ENCODE data around the gene GABRR2.

Gene GABRR2

DNA sequence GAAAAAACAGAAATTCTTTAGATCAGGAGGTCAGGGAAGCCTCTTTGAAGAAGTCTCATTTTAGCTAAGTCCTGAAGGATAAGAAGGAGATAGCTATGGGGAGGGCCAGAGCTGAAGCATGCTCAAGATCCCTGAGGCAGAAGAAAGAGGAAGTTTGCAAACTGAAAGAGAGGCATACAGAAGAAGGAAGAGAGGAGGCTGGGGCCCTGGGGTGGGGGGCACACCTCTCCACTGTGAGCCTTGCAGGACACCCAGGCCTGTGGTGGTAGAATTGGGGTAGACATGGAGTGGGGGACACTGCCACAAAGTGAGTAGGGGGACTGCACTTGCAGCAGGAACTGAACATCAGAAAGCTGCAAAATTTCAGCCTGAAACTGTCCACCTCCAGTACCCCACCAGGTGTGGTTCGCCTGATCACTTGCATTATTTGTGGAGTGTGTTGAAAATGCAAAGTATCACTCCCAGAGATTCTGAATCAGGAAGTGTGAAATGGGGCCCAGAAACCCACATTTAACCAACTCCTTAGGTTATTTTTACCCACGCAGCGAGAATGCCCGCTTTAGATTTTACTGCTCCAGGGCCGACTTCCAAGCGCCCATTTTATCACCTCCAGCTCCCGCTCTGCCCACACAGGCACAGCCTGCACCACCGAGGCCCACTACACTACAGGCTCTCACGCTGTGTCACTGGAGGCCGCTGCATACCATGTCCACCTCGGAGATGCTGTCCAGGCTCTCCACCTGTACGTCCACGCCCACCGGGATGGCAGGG lies 44.0 kb downstream of the GABRR2 start:
- DNase-seq: peak in 2 of 42 donors; percentile 33 to 41
- intact Hi-C loops (cut with DNase I): no loop called here

DNA sequence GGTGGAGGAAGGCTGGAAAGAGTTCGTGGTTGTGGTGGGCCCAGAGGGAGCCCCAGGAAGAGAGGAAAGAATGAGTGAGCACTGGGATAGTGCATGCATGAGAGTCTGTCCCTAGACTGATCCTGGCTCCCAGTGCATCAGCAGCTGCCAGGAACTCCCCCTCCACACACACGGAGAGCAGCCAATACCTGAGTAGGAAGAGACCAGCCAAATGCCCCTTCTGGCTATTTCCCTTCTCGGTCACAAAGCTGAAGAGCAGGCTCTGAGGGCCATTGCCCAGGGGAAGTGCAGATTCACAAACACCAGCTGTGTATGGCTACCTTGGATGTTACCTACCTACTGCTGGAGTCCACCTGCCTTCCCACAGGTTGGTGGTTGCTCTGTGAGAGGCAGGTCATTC lies 45.1 kb downstream of the GABRR2 start:
- intact Hi-C loops (cut with DNase I): no loop called here
- peak in 1 of 42 donors; percentile 35 for DNase-seq

DNA sequence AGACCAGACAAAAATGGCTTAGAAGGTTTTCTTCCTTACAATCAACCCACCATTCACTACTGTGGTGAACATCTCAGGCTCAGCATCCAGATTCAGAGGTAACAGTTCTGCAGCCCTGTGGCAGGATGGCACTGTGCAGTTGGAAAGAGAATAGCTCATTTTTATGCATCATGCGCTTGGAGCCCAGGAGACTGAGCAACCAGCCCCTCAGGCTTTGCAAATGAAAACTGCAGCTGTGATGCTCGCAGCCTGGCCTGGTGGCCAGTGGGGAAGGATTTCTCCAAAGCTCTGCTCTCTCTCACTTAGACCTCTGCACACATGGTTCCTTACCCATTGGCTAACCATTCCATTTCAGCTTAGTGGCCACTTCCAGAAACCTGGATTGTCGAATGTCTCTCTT lies 45.8 kb downstream of the GABRR2 start:
- DNase-seq: no peak

DNA sequence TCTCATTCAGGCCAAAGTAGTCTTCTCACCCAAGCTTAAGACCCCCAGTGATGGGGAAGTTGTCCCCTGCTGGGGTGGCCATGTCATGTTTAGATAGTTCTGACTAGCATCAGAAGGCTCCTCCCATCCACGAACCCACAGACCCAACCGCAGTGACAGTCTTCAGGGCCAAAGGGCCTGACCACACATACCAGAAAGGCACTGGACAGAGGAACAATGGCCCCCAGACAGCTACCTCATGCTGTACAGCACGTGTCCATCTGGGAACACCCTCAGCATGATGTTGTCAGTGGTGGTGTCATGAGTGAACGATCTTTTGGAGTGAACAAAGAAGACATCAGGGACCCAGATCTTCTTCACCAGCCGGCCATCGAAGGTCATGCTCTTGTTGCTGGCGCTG lies 46.3 kb downstream of the GABRR2 start:
- intact Hi-C loops (cut with DNase I): no loop called here
- DNase-seq: no peak

More for the DNA sequence above, 45.8 kb downstream of the GABRR2 start:
- intact Hi-C loops (cut with DNase I): no loop called here

DNA sequence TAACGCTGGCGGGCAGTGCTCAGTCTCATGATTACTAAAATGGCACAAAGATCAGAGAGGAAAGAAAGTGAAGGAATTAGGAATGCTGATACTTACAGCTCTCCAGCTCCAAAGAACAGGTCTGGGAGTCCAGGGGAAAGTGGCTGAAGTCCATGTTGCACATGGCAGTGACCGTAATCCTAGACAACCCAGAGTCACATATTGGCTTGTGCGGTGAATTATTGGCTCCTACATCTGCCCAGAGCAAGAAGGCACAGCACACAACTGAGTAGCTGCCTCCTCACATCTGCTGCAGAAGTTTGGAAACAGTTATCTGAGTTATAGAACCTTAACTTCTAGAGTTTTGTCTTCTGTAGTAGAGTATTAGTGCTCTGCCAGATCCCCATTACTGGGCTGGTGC lies 47.2 kb downstream of the GABRR2 start:
- DNase-seq: no peak
- intact Hi-C loops (cut with DNase I): no loop called here

DNA sequence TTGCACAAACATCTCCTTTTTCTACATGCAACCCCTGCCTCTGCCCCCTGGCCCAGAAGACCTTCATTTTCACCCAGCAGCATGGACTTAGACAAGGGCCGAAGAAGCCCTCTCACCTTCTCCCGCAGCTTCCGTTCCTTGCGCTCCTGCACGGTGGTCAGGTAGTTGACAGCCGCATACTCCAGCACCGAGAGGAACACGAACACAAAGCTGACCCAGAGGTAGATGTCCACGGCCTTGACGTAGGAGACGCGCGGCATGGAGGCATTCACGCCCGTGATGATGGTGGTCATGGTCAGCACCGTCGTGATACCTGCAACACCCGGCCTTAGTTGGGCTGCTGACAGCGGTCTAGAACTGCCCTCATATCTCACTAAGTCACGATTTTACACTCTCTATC lies 50.8 kb downstream of the GABRR2 start:
- intact Hi-C loops (cut with DNase I): no loop called here
- DNase-seq: no peak

DNA sequence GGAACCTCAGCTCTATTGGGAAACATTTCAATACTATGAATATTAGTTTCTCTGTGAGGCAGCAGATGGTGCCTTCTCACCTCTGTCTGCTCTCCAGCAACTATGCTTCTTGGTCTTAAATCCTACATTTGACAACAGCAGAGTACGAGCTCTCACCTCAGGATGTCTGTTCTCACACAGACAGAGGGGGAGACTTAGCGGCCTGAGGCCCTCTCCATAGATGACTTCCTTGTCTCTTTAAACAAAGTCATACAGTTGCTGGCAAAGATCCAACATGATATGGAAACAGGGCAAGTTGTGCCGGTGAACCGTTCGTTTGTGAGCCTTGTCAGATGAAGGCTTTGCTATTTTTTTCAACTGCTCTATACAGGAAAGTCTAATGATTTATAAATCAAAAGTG lies 54.3 kb downstream of the GABRR2 start:
- intact Hi-C loops (cut with DNase I): no loop called here
- DNase-seq: no peak

DNA sequence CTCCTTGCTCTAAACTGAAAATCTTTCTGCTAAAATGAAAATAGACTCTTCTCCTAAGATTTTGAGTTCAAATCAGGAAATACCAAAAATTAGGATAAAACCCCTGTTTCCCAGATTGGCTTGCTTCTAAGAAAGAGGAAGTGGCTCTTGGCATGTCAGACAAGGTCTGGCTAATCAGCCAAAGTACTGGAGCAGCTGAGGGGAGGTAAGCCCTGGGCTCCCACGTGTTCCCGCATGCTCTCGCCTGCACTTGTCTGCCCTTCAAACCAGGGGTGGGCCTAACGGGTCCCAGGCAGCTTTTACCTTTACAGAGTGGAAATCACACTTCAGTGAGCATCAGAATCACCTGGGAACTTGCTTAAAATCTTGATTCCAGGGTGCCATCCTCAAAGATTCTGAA lies 54.8 kb downstream of the GABRR2 start:
- intact Hi-C loops (cut with DNase I): no loop called here
- DNase-seq: no peak

DNA sequence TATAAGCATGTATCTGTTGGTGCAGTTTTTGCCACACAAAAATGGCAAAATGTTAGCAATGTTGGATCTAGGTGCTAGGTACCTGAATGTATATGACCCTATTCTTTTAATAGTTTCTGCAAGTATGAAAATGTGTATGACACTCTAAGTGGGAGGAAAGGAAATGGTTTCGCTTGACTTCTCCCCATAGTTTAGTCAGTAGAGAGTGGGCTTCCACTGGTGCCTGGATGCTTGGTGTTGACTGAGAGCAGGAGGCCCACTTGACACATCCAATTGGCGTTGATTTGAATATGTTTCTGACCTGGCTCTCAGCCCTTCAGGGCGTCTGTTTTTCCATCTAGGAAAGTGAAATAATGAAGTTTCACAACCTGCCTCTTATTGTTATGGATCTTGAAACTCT lies 56.2 kb downstream of the GABRR2 start:
- intact Hi-C loops (cut with DNase I): no loop called here

DNA sequence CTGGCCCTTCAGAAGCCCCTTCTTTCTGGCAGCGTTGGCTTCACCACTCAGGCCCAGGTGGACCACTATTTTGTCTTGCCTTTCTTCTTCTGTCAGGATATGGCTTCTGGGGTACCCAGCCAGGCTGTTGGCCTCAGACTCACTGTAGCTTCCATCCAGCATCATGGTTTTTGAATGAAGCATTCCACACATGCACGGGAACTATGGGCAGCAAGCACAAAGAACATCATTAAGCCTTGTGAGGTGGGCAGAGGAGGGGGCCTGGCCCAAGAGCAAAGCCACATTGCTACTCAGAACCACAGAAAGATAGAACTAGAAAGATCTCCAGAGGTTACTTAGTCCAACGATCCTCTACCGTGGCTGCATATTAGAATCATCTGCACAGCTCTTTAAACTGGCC lies 57.3 kb downstream of the GABRR2 start:
- DNase-seq: no peak
- intact Hi-C loops (cut with DNase I): no loop called here

More for the DNA sequence above, 56.2 kb downstream of the GABRR2 start:
- no peak for DNase-seq

DNA sequence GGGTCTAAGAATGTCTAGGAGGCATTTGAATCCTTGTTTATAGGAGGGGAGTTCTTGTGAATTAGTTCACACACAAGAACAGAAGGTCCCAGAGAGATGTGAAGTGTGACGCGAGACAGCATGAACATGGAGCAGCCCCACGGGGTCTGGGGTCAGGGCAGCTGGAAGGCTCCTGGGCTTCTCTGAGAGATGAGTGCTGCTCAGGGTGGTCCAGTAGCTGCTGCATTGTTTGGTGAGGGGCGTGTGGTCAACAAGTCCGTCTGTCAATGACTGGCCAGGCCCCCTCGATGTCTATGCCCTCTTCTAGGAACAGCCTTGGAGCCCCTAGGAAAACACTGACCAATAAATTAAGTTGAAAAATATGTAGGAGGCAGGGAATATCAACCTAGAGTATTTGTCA lies 57.8 kb downstream of the GABRR2 start:
- no peak for DNase-seq
- intact Hi-C loops (cut with DNase I): no loop called here

DNA sequence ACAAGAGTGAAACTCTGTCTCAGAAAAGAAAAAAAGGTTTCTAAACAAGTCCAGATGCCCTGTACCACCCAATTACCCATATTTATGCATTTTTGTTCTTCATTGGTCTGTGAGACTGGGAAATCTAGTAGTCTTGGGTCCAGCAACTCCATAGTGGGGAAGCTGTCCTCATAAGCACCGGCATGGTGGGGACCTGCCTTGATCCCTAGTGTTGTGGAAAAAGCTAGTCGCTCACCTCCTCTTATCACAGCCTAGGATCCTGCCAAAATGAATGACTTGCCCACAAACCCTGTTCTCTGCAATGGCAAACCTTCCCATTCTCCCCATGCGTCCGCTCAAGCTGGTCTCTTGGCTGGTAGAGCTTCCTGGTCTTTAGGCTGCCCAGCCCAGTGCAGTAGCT lies 59.7 kb downstream of the GABRR2 start:
- intact Hi-C loops (cut with DNase I): no loop called here
- no peak for DNase-seq

DNA sequence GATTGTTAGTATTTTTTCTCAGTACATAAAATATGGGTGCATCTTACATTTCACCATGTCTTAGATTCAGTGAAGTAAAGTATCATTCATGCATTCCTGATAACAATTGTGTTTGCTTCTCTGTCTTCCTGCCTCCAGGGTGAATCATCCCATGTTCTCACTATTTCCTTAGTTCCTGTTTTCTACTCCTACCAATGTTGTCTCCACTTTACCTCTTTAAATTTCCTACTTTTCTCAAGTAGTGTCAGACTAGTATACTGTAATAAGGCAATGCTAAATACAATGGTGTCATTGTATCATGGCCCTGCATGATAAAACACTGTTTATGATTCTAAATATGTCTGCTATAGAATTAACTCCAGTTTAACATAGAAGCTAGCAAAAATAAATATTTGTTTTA lies 60.5 kb downstream of the GABRR2 start:
- intact Hi-C loops (cut with DNase I): no loop called here
- DNase-seq: no peak

DNA sequence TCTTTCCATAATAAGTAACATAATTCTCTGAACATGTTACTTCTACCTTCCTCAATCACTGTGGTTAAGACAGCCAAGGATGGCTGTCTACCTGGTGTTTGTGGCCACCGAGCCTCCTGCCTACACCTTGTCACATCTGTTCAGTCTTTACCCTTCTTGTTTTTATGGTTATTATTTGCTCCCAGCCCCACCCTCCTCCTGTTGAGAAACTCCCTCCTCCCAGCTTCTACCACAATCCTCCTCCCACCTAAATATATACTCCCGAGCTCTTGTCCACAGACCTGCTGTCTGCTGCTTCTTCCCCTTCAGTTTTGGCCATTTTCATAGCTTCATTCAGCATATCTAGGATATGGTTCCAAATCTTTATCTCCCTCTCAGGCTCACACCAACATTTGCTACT lies 62.2 kb downstream of the GABRR2 start:
- intact Hi-C loops (cut with DNase I): no loop called here
- DNase-seq: no peak

DNA sequence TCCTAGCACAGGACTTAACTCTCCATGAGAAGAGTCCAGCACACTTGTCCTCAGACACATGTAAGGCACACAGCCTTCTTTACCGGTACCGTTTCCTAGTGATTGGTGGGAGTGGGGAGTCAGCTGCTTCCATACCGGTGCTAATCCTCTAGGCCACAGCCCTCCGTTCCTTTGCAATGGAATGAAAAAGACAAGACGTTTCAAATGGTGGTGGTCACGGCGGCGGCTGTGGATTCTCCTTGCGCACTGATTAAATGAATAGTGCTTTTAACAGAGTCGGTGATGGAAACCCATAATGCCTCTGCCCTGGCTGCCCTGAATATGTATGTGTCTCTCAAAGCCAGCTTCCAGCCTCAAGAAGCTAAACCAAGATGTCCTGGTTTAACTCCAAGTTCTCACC lies 63.1 kb downstream of the GABRR2 start:
- DNase-seq: no peak
- intact Hi-C loops (cut with DNase I): no loop called here

DNA sequence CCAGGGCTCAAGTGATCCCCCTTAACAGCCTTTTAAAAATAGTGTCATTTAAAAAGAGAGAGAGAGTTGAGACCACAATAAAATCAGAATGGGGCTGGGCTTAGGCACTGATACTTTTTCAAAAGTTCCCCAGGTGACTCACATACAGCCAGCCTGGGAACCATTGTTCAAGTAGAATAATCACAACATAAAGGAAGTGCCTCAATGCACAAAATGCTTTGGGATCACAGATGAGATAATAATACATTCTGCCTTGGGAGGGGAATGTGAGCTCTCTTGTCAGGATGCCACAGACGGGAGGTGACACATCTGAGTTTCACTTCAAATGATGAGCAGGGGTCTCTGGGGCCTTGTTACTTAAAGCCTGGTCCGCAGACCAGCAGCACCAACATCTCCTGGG lies 63.9 kb downstream of the GABRR2 start:
- DNase-seq: no peak
- intact Hi-C loops (cut with DNase I): no loop called here

DNA sequence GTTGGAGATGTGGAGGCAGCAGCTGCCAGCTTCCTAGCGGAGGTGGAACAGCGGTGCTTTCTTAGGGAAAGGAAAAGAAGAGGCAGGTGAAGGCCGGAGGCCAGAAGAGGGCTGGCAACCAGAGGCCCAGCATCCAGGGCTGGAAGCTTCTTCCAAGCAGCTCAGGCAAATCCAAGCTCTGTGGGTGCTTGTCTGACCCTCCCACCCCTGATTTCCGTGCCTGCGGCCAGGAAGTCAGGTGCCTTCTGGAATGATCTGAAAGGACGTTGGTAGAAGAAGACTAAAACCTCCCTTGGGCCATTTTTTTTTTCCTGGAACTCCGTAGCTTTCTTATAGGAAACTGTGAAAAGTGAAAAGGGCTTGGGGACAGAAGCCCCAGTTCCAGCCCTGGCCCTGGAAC lies 64.9 kb downstream of the GABRR2 start:
- intact Hi-C loops (cut with DNase I): no loop called here

DNA sequence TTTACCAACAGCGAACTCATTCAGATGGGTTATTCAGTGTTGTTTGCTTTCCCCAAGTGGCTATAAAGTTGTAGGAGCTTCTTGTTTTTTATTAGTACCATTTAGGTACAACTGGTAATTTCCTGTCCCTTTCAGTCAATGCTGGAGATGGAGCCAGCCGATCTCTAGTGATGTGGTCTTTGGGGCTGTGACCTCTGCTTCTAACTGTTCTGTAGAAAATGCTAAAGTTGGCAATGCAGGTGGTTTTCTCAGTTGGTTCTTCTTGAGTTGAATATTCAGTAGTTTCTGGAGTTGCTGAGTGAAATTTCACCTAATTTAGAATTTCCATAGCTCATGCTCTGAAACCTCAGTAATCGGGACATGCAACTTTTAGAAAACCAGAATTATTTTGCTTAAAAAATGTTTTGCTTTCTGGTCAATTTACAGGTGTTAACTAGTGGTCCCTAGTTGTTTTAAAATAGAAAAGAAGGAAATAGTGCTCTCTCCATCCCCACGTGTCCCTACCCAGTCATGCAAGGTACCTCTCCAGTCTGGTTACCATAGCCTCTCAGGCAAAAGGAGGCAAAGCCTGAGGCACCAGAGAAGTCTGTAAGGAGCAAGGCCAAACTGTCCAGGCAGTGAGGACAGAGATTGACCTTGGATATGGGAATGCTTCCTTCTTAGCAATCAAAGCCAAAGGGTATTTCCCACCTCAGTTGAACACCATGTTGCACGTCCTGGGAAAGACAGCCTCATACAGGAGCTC lies 70.7 kb downstream of the GABRR2 start:
- no peak for DNase-seq
- intact Hi-C loops (cut with DNase I): no loop called here

More for the DNA sequence above, 64.9 kb downstream of the GABRR2 start:
- DNase-seq: no peak

DNA sequence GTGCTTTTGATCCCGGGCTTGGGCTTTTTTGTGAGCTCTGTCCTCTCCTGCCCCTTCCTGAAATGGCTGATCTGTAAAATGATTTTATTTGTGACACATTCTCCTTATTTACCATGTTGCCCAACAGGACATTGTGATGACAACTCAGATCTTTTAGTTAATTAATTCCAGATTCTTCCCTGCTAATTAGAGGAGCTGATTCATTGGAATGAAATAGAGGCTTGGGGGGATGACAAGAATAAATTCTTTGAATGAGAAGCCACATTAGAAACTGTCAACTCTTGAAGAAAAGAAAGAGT lies 71.8 kb downstream of the GABRR2 start:
- intact Hi-C loops (cut with DNase I): no loop called here
- no peak for DNase-seq

DNA sequence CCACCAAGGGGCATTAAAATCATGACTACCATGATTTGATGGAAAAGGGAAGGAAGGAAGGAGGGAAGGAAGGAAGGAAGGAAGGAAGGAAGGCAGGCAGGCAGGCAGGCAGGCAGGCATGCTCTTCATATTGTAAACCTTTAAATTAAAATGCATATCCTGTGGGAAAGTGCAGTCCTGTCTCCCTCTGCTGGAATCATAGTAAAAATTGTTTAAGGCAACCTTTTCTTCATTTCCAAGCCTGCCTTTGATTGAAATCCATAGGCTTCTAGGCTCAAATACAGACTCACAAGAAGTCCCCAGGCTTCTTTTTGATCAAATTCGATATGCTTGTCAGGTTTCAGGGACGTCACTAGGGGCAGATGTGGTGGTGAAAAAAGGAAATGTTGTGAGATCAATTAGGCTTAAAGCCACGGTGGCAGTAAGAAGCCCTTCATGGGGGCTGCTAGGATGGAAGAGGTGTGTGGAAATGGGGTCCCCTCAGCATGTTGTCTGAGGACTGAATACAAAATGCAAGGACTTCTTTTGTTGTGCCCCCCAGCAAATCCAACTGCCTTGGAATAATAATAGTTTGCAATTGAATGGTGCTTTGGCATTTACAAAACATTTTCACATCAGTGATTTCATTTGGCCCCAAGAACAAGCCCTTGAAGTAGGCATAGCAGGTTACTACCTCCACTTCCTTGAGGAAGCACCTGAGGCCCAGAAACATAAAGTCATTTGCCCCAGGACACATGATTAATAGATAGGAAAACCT lies 72.3 kb downstream of the GABRR2 start:
- peak in 7 of 42 donors; percentile 7 to 46 (median 23) for DNase-seq
- intact Hi-C loops (cut with DNase I): no loop called here

Measured in head of caudate nucleus (tissue), 42 donors.